Liver (tissue), 9 donors: ENCODE results near the gene SPTBN4. TPM values are rescaled to one million over a fixed set of nuclear protein-coding genes. Genes with fewer than 3 reads are reported as not detected.
"Not testable (repeated sequence)": the region's sequence is repeated elsewhere in the genome, so short reads cannot be mapped to it uniquely, and the experiment has no call there.

Source experiments
- DNase-seq: peaks from one replicate; pipeline ENCODE4 v3.0.0-alpha.2; 2017; ENCODE audit warnings: low spot score
- H3K27ac ChIP-seq, 2 donors: one replicate each; pipeline ENCODE4 v1.7.0; 2013; ENCODE audit warnings: inconsistent platforms in 2 of 2, low read length in 2 of 2, control low read depth in 1 of 2, low read depth in 1 of 2, mild to moderate bottlenecking in 1 of 2
- H3K27me3 ChIP-seq, 4 donors: one replicate each; pipeline versions ENCODE4 v1.6.1 to v1.7.0; 2013; ENCODE audit warnings: low read length in 3 of 4, inconsistent platforms in 1 of 4, mild to moderate bottlenecking in 1 of 4, moderate library complexity in 1 of 4; ENCODE audit not compliant: control insufficient read depth in 4 of 4, insufficient read depth in 4 of 4
- H3K36me3 ChIP-seq, 4 donors: one replicate each; pipeline versions ENCODE4 v1.6.1 to v1.7.0; 2013; ENCODE audit warnings: low read length in 3 of 4, mild to moderate bottlenecking in 3 of 4, low read depth in 1 of 4, moderate library complexity in 1 of 4; ENCODE audit not compliant: control insufficient read depth in 4 of 4, insufficient read depth in 3 of 4
- H3K4me1 ChIP-seq, 4 donors: one replicate each; pipeline versions ENCODE4 v1.6.1 to v1.7.0; 2013; ENCODE audit warnings: low read length in 3 of 4, mild to moderate bottlenecking in 3 of 4, moderate library complexity in 1 of 4; ENCODE audit not compliant: control insufficient read depth in 4 of 4, insufficient read depth in 4 of 4
- H3K4me3 ChIP-seq, 3 donors: one replicate each; pipeline versions ENCODE4 v1.6.1 to v1.7.0; 2013; ENCODE audit warnings: low read length in 3 of 3, control low read depth in 1 of 3, low read depth in 1 of 3, mild to moderate bottlenecking in 1 of 3
- H3K9ac ChIP-seq, 2 donors: one replicate each; pipeline ENCODE4 v1.7.0; 2013; ENCODE audit warnings: low read length in 2 of 2, mild to moderate bottlenecking in 2 of 2, moderate library complexity in 2 of 2, control low read depth in 1 of 2, low read depth in 1 of 2
- H3K9me3 ChIP-seq, 4 donors: one replicate each; pipeline versions ENCODE4 v1.6.1 to v1.7.0; 2013; ENCODE audit warnings: low read length in 3 of 4; ENCODE audit not compliant: control insufficient read depth in 4 of 4
- EGR1 ChIP-seq, 2 donors: IDR thresholded peaks; 2 replicates each; pipeline ENCODE4 v1.6.1; 2016 to 2018; ENCODE audit warnings: antibody characterized with exemption in 2 of 2, low read depth in 2 of 2
- FOXA1 ChIP-seq: IDR thresholded peaks from 2 replicates; pipeline ENCODE4 v1.6.1; 2016; ENCODE audit warnings: antibody characterized with exemption
- FOXA2 ChIP-seq: IDR thresholded peaks from 2 replicates; pipeline ENCODE4 v1.6.1; 2016; ENCODE audit warnings: antibody characterized with exemption
- GABPA ChIP-seq, 2 donors: IDR thresholded peaks in 1 of 2; conservative IDR thresholded peaks in 1 of 2; 2 replicates each; pipeline ENCODE4 v1.6.1; 2016; ENCODE audit warnings: antibody characterized with exemption in 2 of 2, mild to moderate bottlenecking in 1 of 2, moderate library complexity in 1 of 2
- HNF4A ChIP-seq, 2 donors: conservative IDR thresholded peaks; 2 replicates each; pipeline ENCODE4 v1.6.1; 2016; ENCODE audit warnings: antibody characterized with exemption in 2 of 2, mild to moderate bottlenecking in 2 of 2
- HNF4G ChIP-seq: IDR thresholded peaks from 2 replicates; pipeline ENCODE4 v1.6.1; 2016; ENCODE audit warnings: antibody characterized with exemption
- NR2F2 ChIP-seq: IDR thresholded peaks from 2 replicates; pipeline ENCODE4 v1.6.1; 2016; ENCODE audit warnings: antibody characterized with exemption
- RAD21 ChIP-seq, 2 donors: IDR thresholded peaks; 2 replicates each; pipeline ENCODE4 v1.6.1; 2016; ENCODE audit warnings: antibody characterized with exemption in 2 of 2, mild to moderate bottlenecking in 2 of 2
- RXRA ChIP-seq, 2 donors: IDR thresholded peaks; 2 replicates each; pipeline ENCODE4 v1.6.1; 2017 to 2018; ENCODE audit warnings: antibody characterized with exemption in 2 of 2, mild to moderate bottlenecking in 1 of 2
- SP1 ChIP-seq: IDR thresholded peaks from 2 replicates; pipeline ENCODE4 v1.6.1; 2018; ENCODE audit warnings: antibody characterized with exemption, mild to moderate bottlenecking
- TAF1 ChIP-seq: conservative IDR thresholded peaks from 2 replicates; pipeline ENCODE4 v1.6.1; 2016; ENCODE audit warnings: antibody characterized with exemption, mild to moderate bottlenecking
- WGBS: extraction: QIAGEN DNeasy Blood & Tissue Kit; methylation state at CpG from one replicate; pipeline ENCODE4 v1.1.7; 2013; 5-methylcytosine and 5-hydroxymethylcytosine counted together
- polyA plus RNA-seq, 2 donors: library from polyadenylated mRNA; stranded (reverse) in 1 of 2; unstranded in 1 of 2; fragments of 200-250 nt in 1 of 2; fragments of >200 nt in 1 of 2; fragmentation: Nextera tagmentation in 1 of 2; extraction: Ambion mirVana in 1 of 2; gene quantifications; one replicate each; pipeline versions ENCODE4 v1.2.1 to v1.2.3, GENCODE V29; 2013 to 2015
- total RNA-seq, 2 donors: library from RNA; depleted of rRNA; stranded (reverse); fragments of >200 nt; gene quantifications; one replicate each; pipeline ENCODE4 v1.2.3, GENCODE V29; 2014
- TF ChIP-seq, protein P1 (sequence below): IDR thresholded peaks from 2 replicates; pipeline ENCODE4 v1.6.1; 2016; ENCODE audit warnings: antibody characterized with exemption
- TF ChIP-seq, protein P2 (sequence below): IDR thresholded peaks from 2 replicates; pipeline ENCODE4 v1.6.1; 2016; ENCODE audit warnings: antibody characterized with exemption
- TF ChIP-seq, protein P3 (sequence below): fragments of 150-350 bp; IDR thresholded peaks from 2 replicates; pipeline ENCODE4 v1.5.1; 2017; ENCODE audit warnings: improper control_type of control experiment, low read depth, low read length; ENCODE audit not compliant: missing input control
- donor health status: healthy.
- donor health status: healthy.
- donor health status: healthy.
- donor health status: healthy.
- donor health status: healthy.

SPTBN4 gene
- total and polyA plus RNA-seq, 4 donors = 0.13 to 1.1 (median 0.62) TPM

DNA sequence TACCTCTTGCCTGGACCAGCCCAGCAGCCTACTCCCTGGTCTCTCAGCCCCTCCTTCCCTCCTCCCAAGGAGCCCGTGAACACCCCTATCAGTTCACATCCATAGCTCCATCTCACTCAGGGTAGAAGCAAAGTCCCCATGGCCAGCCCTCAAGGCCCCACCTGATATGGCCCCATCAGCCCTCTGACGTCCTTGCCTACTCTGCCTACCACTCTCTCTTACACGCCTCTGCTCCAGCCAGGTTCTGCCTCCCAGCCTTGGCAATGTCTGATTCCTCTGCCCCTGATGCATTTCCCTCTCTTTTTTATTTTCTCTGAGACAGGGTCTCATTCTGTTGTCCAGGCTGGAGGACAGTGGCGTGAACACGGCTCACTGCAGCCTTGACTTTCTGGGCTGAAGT, 14.8 kb upstream of the SPTBN4 start (continued):
- TF ChIP-seq, protein P1, sequence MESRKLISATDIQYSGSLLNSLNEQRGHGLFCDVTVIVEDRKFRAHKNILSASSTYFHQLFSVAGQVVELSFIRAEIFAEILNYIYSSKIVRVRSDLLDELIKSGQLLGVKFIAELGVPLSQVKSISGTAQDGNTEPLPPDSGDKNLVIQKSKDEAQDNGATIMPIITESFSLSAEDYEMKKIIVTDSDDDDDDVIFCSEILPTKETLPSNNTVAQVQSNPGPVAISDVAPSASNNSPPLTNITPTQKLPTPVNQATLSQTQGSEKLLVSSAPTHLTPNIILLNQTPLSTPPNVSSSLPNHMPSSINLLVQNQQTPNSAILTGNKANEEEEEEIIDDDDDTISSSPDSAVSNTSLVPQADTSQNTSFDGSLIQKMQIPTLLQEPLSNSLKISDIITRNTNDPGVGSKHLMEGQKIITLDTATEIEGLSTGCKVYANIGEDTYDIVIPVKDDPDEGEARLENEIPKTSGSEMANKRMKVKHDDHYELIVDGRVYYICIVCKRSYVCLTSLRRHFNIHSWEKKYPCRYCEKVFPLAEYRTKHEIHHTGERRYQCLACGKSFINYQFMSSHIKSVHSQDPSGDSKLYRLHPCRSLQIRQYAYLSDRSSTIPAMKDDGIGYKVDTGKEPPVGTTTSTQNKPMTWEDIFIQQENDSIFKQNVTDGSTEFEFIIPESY = no peak
- TF ChIP-seq, protein P2, sequence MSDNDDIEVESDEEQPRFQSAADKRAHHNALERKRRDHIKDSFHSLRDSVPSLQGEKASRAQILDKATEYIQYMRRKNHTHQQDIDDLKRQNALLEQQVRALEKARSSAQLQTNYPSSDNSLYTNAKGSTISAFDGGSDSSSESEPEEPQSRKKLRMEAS = no peak
- TF ChIP-seq RAD21 (IDR thresholded peaks at IDR 0.05) (no peak), SP1 (no peak), FOXA1 (no peak)

DNA sequence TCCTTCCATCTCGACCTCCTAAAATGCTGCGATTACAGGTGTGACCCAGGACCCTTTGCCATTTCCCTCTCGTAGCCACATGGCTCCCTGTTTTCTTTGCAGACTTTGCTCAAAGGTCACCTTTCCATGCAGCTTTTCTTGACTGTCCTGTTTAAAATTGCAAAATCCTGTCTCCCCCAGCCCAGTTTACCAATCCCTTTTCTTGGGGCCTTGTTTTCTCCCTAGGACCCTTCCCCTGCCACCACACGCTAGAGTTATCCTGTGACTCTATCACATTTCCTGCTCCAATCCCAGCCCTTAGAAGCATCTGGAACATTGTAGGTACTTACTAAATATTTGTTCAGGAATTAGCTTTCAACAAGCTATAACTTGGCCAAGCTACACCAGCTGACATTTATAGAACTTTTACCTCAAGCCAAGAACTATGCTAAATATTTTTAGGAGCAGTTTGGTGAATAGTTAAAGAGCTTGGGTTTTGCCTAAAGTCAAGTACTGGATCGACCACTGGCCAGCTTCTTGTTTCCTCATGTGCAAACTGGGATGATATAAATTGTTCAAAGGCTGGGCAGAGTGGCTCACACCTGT, 13.6 kb upstream of the SPTBN4 start:
- peaks cover 9 to 30% (median 16%) of the 10 kb centered on the region in 4 donors for H3K36me3 ChIP-seq
- TF ChIP-seq HNF4G (no peak), RXRA (IDR thresholded peaks at IDR 0.05) (no peak), FOXA1 (no peak), NR2F2 (no peak), FOXA2 (no peak), SP1 (no peak), GABPA (IDR thresholded peaks at IDR 0.05 in 1 of 2, conservative IDR thresholded peaks at IDR 0.05 in 1 of 2) (no peak), EGR1 (IDR thresholded peaks at IDR 0.05; ENCODE audit: low read depth in 2 of 2) (no peak), RAD21 (IDR thresholded peaks at IDR 0.05) (no peak), HNF4A (conservative IDR thresholded peaks at IDR 0.05) (no peak), TAF1 (no peak)
- TF ChIP-seq, protein P3, sequence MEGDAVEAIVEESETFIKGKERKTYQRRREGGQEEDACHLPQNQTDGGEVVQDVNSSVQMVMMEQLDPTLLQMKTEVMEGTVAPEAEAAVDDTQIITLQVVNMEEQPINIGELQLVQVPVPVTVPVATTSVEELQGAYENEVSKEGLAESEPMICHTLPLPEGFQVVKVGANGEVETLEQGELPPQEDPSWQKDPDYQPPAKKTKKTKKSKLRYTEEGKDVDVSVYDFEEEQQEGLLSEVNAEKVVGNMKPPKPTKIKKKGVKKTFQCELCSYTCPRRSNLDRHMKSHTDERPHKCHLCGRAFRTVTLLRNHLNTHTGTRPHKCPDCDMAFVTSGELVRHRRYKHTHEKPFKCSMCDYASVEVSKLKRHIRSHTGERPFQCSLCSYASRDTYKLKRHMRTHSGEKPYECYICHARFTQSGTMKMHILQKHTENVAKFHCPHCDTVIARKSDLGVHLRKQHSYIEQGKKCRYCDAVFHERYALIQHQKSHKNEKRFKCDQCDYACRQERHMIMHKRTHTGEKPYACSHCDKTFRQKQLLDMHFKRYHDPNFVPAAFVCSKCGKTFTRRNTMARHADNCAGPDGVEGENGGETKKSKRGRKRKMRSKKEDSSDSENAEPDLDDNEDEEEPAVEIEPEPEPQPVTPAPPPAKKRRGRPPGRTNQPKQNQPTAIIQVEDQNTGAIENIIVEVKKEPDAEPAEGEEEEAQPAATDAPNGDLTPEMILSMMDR = no peak
- TF ChIP-seq, protein P1 = no peak
- 89% methylated on average over 5 of the region's 5 CpGs for WGBS
- H3K4me3 ChIP-seq = no peak overlapping the region
- H3K9me3 ChIP-seq = no peaks in the 10 kb centered on the region
- H3K27ac ChIP-seq = no peak overlapping the region
- H3K4me1 ChIP-seq = no peaks in the 10 kb centered on the region
- H3K9ac ChIP-seq = no peak overlapping the region
- no peaks in the 10 kb centered on the region for H3K27me3 ChIP-seq
- no peak for DNase-seq

DNA sequence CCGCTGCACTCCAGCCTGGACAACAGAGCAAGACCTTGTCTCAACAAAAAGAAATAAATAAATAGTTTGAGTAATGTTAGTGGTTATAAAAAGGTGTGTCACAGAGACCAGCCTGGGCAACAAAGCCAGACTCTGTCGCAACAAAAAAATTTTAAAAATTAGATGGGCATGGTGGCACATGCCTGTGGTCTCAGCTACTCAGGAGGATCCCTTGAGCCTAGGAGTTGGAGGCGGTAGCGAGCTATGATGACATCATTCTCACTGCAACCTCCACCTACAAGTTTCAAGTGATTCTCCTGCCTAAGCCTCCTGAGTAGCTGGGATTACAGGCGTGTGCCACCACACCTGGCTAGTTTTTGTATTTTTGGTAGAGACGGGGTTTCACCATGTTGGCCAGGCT, 12.9 kb upstream of the SPTBN4 start:
- not testable (repeated sequence) for H3K4me3 ChIP-seq, H3K9me3 ChIP-seq, H3K4me1 ChIP-seq, DNase-seq, H3K9ac ChIP-seq, H3K27me3 ChIP-seq, H3K27ac ChIP-seq
- peaks cover 9 to 26% (median 16%) of the 10 kb centered on the region in 4 donors for H3K36me3 ChIP-seq
- WGBS = 95% methylated on average over 6 of the region's 6 CpGs
